ENCODE data around the gene KCNJ13.

KCNJ13 gene

DNA sequence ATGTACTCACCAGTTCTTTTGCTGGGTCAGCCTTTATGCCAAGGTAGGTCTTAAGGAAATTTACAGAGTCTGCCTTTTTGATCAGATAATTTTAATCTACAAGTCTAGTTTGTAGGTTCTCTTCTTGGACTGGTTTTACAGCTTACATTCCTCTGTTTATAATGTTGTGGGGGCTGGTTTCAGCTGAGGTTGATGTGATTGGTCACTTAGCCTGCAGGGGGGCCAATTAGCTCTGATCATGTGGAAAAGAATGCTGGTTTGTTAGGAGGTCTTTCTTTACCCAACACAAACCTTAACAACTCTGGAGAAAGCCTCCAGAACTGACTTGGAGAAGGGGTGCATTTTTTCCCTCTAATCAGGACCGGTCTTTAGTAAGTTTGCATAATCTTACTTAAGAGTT is at the start of gene KCNJ13:
Gene KCNJ13, minus strand, starts transcription at position 131 of the 400 bp plus-strand sequence. CDS start 5,203 bp downstream, outside the sequence.
- no peak for DNase-seq (ENCODE audit: low read depth in 2 of 2)

DNA sequence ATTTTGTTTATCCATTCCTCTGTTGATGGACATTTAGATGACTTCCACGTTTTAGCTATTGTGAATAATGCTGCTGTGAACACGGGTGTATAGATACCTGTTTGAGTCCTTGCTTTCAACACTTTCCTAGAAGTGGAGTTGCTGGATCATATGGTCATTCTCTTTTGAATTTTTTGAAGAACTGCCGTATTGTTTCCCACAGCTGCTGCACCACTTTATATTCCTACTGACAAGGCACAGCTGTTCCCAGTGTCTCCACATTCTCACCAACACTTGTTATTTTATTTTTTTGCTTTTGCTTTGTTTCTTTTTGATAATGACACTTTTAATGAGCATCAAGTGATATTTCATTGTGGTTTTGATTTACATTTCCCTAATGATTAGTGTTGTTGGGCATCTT is 41.4 kb upstream of the KCNJ13 start:
- DNase-seq (ENCODE audit: low read depth in 2 of 2), result no peak

DNA sequence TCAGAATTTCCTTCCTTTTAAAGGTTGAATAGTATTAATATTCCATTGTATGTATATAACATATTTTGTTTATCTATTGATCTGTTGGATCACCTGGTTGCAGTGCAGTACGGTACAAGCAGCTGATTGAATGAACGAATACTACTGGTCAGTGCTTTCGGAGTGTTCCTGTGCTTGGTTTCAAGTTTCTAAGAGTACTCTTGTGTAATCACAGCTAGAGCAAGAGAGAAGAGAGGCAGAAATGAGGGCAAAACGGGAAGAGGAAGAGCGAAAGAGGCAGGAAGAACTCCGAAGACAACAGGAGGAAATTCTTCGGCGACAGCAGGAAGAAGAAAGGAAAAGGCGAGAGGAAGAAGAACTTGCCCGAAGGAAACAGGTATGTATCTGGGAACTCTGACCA is 40.3 kb upstream of the KCNJ13 start:
- DNase-seq (ENCODE audit: low read depth in 2 of 2), result no peak

DNA sequence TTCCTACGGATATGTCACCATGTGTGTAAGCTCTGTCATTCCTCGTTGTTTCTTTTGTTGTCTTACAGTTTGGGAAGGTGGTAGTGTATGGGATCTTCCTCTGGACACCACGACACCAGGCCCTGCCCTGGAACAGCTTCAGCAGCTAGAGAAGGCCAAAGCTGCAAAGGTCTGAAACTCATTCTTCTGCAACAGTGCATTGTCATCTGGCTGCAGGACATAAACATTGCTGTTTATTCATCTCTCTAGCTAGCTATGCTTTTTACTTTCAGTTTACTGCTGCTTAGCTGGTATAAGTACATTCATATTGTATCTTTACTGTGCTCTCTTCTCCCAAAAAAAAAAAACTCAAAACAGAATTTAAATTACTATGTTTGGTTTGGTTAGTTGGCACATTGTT is 39.2 kb upstream of the KCNJ13 start:
- no peak for DNase-seq (ENCODE audit: low read depth in 2 of 2)

DNA sequence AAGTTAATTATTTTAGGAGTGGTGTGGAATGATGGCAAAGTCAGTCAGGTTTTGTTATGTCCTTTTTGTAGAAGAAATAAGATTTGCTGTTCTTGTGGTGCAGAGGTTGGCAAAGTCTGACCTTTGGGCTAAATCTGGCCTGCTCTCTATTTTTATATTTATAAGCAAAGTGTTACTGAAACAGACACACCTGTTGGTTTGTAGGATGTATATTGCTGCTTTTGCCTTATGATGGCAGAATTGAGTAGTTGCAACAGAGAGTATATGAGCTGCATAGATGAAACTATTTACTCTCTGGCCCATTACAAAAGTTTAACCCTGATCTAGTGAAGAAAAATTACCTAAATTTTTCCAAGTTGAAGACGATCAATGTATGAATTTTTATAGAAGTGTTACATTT is 34.1 kb upstream of the KCNJ13 start:
- no peak for DNase-seq (ENCODE audit: low read depth in 2 of 2)

DNA sequence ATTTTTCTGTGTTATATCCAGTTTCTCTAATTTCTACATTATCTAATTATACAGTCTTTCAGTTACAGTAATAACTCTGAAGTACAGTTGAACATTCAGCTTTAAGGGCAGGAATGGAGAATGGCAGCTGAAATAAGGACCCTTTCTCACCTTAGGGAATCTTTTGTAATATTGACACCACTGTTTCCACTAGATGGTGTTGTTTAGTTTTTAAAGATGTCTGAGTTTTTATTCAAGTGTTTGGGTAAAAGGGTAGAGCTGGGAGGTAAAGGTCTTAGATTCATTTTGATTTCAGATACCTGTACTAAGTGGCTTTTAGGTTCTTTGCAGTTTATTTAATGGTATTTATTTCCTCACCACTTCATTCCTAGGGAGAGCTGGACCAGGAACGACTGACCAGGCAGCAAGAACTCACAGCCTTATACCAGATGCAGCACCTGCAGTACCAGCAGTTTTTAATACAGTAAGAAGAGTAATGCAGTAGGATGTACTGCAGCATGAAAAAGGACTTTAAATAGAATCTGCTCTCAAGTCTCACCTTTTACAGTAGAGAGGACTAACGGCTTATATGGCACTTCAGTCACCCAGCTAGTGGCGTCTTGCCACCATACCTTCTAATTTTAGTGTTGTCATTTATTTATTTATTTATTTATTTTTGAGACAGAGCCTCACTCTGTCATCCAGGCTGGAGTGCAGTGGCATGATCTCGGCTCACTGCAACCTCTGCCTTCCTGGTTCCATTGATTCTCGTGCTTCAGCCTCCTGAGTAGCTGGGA is 33.2 kb upstream of the KCNJ13 start:
- no peak for DNase-seq (ENCODE audit: low read depth in 2 of 2)

DNA sequence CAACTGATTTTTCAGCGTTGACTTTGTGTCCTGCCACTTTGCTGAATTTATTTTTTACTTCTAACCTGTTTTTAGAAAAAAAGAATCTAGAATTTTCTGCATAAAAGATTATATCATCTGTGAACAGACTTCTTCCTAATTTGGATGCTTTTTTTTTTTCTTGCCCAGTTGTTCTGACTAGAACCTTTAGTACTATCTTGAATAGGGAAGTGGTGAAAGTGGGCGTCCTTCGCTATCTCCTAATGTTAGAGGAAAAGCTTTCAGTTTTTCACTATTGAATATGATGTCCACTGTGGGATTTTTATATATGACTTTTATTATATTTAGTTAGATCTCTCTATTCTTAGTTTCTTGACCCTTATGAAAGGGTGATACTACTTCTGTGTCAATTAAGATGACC is 25.7 kb upstream of the KCNJ13 start:
- DNase-seq (ENCODE audit: low read depth in 2 of 2), result no peak

DNA sequence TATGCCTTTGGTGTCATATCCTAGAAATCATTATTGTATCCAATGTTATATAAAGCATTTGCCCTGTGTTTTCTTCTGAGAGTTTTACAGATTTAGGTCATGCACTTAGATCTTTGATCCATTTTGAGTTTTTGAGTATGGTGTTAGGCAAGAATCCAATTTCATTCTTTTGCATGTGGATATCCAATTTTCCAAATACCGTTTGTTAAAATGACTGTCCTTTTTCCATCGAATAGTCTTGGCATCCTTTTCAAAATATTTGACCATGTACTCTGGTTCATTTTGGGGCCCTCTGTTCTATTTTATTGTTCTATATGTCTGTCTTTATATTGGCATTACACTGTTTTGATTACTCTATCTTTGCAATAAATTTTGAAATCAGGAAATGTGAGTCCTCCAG is 23.8 kb upstream of the KCNJ13 start:
- no peak for DNase-seq (ENCODE audit: low read depth in 2 of 2)

DNA sequence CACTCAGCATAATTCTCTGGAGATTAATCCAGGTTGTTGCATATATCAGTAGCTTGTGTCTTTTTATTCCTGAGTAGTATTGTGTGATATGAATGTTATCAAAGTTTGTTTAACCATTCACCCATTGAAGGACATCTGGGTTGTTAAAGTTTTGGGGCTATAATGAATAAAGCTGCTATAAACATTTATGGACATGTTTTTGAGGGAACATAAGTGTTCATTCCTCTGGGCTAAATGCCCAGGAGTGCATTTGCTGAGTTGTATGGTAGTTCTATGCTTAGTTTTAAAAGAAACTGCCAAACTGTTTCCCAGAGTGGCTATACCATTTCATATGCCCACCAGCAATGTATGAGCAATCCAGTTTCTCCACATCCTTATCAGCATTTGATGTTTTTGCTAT is 21.8 kb upstream of the KCNJ13 start:
- DNase-seq (ENCODE audit: low read depth in 2 of 2), result no peak

DNA sequence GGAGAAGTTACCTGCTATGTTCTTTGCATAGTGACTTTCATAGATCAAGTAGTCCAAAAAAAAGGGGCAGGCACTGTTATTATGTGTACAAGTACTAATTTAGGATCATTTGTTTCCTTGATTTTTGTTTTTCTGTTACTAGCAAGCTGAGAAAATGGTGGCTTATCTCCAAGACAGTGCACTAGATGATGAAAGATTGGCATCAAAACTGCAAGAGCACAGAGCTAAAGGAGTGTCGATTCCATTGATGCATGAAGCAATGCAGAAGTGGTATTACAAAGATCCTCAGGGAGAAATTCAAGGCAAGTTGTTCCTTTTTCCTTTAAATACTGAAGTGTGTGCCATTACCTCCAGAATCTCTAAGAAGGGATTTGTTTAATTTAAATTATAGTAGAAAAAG is 19.6 kb upstream of the KCNJ13 start:
- DNase-seq (ENCODE audit: low read depth in 2 of 2), result no peak

DNA sequence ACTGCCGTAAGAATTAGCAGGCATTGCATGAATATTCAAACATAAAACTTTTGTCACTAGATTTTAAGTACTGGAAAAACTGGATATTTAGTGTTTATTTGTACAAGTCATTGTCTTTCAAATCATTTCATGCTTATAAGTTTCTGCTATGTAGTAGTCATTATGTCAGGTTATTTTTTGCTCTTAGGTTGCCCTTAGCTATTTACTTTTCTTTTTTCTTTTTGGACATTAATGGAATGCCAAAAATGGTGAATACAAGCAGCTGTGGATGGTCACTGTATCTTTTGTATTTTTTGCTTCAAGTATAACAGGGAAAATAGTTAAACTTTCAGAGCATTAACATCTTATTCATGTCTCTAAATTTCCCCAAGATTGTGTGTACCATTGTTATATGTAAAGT is 18.6 kb upstream of the KCNJ13 start:
- no peak for DNase-seq (ENCODE audit: low read depth in 2 of 2)

DNA sequence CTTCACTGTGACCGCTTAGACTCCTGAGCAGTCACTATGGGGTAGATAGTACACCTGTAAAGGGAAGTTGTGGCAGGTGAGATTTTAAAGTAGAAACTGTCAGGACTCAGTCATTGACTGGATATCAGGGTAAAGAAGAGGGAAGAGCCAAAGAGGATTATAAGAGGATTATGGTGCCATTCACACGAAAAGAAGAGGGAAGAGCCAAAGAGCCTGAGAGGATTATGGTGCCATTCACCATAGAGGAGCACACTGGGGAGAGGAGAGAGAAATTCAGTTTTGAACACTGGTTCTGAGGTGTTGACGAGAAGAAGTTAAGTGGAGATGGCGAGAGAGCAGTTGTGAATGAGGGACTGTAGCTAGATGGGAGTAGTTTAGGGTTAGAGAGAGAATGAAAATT is 16.9 kb upstream of the KCNJ13 start:
- DNase-seq (ENCODE audit: low read depth in 2 of 2), result no peak

DNA sequence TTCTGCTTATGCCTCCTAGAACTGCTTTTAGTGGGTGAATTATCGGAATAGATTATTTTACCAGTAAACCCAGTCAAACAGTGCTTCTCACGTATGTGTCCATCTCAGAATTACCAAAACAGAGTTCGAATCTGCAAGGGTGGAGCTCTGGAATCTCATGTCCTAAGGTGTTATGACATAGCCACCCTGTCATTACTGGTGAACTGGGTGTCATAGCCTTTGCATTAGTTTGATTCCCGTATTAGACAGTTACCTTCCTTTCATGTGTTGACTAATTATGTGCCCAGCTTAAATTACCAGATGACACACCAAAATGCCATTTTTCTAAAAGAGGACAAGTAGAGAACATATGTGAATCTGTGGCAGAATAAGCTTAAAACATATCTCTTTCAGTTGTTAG is 15.2 kb upstream of the KCNJ13 start:
- no peak for DNase-seq (ENCODE audit: low read depth in 2 of 2)

DNA sequence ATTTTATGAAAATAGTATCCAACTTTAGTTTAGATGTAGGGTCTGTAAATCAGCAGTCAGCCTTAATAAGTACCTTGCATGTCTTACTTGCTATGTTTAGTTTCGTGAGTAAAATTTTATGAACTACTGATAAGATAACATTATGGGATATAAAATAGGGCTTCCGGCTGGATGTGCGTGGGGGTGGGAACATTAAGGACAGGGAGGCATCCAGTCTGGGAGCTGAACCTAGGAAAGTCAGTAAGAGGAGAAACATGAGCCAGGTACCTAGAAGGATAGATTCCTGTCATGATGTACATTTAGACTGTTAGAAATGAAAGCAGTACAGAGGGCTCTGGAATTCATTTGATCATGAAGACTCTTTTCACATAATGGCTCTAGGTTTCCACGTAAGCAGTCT is 12.7 kb upstream of the KCNJ13 start:
- no peak for DNase-seq (ENCODE audit: low read depth in 2 of 2)

DNA sequence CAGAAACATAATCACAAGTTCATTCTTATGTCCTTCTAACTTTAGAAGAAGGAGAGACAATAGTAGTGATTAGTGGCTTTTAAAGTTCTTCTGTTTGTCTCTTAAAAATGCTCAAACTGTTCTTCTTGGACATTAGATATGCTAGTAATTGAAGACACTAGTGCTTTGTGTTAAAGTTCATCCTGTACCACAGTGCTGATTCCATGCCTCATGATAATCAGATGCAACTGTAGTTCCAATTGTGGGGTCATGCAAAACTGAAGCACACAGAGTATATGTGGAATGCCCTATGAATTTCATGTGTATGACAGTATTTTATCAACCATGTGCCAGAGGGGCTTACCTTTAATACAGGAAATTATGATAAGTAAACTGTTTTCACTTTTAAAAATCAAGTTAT is 11.4 kb upstream of the KCNJ13 start:
- DNase-seq (ENCODE audit: low read depth in 2 of 2), result no peak

DNA sequence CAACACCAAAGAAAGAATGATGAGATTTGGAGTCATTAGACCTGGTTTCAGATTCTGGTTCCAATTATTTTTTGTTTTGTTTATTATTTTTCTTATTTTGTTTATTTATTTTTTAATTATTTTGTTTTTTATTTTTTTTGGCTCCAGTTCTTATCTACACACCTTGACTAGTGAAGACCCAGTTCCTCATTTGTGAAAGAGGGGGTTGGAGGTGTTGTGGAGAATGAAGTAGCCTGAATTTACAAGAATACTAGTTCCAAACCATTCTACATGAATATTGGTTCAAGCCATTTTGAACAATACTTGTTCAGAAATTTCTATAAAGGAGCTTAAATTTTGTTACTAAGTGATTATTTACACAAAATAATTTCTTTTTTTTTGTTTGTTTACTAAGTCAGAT is 6.9 kb upstream of the KCNJ13 start:
- no peak for DNase-seq (ENCODE audit: low read depth in 2 of 2)

DNA sequence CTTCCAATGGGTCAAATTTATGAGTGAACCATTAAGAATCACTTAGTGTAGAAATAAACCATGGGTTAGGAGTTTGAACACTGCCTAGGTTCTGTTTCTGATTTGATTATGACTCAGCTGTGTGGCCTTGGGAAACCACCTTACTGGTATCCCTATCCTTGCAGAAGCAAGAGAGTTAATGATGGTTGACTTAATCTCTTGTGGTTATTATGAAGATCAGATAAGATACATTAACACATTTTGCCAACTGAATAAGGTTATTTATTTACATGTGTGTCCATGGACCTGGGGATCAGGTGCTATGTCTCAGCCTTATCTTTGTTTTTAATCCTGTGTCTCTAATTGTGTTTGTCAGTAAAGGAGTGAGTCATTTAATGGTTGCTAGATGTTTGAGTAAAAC is 5.4 kb upstream of the KCNJ13 start:
- peak in 1 of 2 donors; percentile 12 for DNase-seq (ENCODE audit: low read depth in 2 of 2)

DNA sequence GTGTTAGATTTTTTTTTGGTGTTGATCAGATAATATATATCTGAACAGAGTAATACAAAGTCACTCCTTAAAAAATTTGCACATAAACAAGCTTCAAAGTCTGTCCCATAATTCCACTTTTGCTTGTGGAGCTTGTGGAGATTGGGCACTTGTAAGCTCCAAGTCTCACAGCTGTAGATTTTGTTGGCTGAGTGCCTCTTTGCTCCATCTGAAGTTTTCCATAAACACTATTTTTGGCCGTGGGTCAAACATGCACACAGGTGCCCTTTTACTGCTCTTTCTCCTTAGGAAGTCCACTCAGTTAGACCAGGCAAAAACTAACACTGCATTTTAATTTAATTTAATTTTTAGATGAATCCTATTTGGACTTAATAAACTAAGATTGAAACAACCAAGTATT is 3.6 kb upstream of the KCNJ13 start:
- no peak for DNase-seq (ENCODE audit: low read depth in 2 of 2)

DNA sequence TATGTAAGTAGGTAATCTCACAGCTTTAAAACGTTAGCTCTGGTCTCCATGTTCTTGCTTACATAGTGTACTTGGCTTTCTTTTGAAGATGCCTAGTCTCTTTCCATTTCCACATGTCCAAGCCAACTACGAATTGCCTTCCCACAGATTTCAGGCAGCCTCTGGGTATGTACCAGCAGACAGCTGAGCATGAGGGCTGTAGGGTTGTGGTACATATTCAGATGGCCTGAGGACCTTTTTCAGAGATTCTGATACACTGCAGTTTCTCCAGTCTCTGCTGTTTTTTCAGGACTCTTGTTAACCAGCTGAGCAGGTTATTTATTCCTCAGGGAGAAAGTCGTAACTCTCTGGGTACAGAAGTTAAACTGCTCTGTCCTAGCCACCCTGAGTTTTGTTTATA is 3.1 kb upstream of the KCNJ13 start:
- DNase-seq (ENCODE audit: low read depth in 2 of 2), result no peak

DNA sequence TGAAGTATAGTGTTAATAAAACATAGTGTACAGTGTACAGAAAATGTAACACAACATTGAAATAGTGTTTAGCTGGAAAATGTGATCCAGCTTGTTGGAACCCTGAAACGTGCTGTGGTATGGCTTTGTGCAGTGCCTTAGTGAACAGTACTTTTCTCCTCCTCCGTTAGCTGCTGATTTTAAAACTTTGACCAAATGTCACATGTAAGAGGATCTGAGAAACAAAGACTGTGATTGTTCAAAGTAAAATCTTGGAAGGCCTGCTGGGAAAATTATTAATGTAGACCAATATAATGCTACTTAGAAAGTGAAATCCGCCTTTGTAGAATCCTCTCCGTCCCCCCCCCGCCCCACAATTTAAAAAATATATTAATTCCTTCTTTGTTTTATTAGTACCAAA is 911 bp upstream of the KCNJ13 start:
- DNase-seq (ENCODE audit: low read depth in 2 of 2), result no peak

DNA sequence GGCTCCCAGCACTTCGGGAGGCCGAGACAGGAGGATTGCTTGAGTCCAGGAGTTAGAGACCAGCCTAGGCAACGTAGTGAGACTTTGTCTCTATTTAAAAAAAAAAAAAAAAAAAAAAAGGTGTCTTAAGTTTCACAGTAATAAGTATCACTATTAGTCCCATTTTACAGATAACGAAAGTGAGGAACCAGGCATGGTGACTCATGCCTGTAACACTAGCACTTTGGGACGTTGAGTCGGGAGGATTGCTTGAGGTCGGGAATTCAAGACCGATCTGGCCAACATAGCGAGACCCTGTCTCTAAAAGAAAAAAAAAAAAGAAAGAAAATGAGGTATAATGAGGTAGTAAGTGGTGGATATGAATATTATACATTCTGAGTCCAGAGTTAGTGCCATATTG is 2.5 kb downstream of the KCNJ13 start:
- no peak for DNase-seq (ENCODE audit: low read depth in 2 of 2)

DNA sequence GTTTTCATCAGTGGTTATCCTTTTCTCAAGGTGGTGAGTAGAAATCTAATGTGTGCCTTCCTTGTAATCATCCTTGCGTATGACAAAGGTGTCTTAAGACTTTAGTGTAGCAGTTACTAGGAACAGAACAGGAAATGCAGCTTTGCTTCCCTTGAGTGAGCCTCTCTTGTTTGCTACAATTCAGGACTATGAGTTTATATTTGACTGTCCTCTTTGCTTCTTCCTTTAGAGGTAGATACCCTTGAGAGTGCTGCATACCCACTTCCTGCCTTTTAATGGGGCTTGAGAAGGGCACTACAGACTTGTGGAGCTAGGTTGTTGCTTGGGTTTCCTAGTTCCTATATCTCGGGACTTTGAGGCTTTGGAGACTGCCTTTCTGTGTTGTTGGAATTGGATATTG is 3.8 kb downstream of the KCNJ13 start:
- no peak for DNase-seq (ENCODE audit: low read depth in 2 of 2)

DNA sequence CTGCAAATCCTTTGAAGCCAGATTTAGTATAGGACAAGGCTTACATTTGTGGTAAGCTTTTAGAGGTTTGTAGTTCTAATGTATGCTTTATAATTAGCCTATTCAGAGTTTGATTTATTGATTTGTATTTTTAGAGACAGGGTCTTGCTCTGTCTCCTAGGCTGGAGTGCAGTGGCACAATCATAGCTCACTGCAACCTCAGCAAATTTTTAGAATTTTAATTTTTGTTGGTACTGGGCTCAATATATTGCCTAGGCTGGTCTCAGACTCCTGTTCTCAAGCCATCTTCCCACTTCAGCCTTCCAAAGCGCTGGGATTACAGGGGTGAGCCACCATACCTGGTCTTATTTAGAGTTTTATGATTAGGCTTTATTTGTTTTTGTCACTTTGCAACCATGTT is 4.5 kb downstream of the KCNJ13 start:
- no peak for DNase-seq (ENCODE audit: low read depth in 2 of 2)

DNA sequence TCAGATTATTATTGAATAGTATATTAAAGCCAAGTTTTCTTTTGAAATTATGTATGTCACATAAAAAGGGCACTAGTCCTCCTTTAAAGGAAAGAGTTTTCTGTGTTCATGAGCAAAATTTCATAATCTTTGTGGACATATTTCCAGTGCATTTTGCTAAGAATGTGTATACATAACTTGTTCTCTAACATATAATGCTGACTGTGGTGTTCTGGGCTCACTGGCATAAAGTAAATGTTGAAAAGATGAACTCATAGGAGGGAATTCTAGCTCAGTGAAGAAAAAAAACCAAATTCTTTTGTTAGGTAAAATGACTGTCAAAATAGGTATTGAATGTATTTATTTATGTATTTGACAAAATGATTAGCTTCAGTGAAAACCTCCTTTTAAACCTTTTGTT is 6.2 kb downstream of the KCNJ13 start:
- no peak for DNase-seq (ENCODE audit: low read depth in 2 of 2)

Data from stimulated activated CD8-positive, alpha-beta memory T cell treated with anti-CD3 and anti-CD28 coated beads, Interleukin-7, amount 100 ng/mL, for 4 hours (primary cell).